HCT116 (cell line): ENCODE data around the gene SLC9A2. TPM values are rescaled to one million over a fixed set of nuclear protein-coding genes. Genes with fewer than 3 reads are reported as not detected.

ENCODE experiments used
- ATAC-seq: fragments of 200-7000 bp; cut with Tn5 transposase; 2 replicates; pipeline ENCODE4 v1.9.1; 2020; ENCODE audit warnings: mild to moderate bottlenecking, moderate library complexity
- BruUV-seq: library from RNA; stranded (reverse); fragments of 400-500 nt; replicated peaks from 2 replicates; lab custom pipeline; 2021; lab: Mats Ljungman, UMichigan
- CTCF ChIA-PET: fragments of 300-600 bp; sonication (Branson Sonifier 250); formaldehyde crosslinking; loops from one replicate; lab custom pipeline; 2021; ENCODE audit warnings: antibody characterized with exemption; lab: Charles Lee
- POLR2A ChIA-PET: fragments of 300-600, 350-600 bp; sonication (Branson Sonifier 250); formaldehyde crosslinking; loops from one replicate; lab custom pipeline; 2021; ENCODE audit warnings: antibody characterized with exemption; lab: Charles Lee
- RAD21 ChIA-PET, 2 experiments: fragments of 300-600 bp; sonication (Branson Sonifier 250); formaldehyde crosslinking; loops; one replicate each; lab custom pipeline; 2023; ENCODE audit warnings: low total read pairs in 2 of 2; ENCODE audit not compliant: uncharacterized antibody in 2 of 2, unreplicated experiment in 2 of 2, low non-redundant PET in 1 of 2; lab: Charles Lee
- DNase-seq: peaks from one replicate; pipeline ENCODE4 v3.0.0-alpha.2; 2010; ENCODE audit warnings: low read depth, low spot score
- H2AFZ ChIP-seq: fragments of 200-600 bp; shearing (Covaris generic), sonication (generic); 2 replicates; pipeline ENCODE4 v1.6.1; 2017; ENCODE audit warnings: low read depth, mixed run types, mixed read lengths, antibody characterized with exemption, low read length; ENCODE audit not compliant: poor library complexity, severe bottlenecking
- H3K27ac ChIP-seq: 2 replicates; pipeline ENCODE4 v1.5.1; 2012; ENCODE audit warnings: low read depth, low read length
- H3K27me3 ChIP-seq: fragments of 200-600 bp; sonication (generic); 2 replicates; pipeline ENCODE4 v1.6.1; 2016; ENCODE audit warnings: mixed run types, low read length, mixed read lengths; ENCODE audit not compliant: insufficient read depth
- H3K36me3 ChIP-seq, 2 experiments: fragments of 200-500 bp in 1 of 2; fragments of 200-600 bp in 1 of 2; sonication (Bioruptor generic) in 1 of 2; sonication (generic) in 1 of 2; 2 replicates each; pipeline versions ENCODE4 v1.5.1 to v1.6.1; 2014 to 2016; ENCODE audit warnings: low read length in 2 of 2, inconsistent platforms in 1 of 2, mixed read lengths in 1 of 2, mixed run types in 1 of 2; ENCODE audit not compliant: insufficient read depth in 2 of 2, control insufficient read depth in 1 of 2
- H3K4me1 ChIP-seq, 2 experiments: fragments of 200-600 bp in 1 of 2; sonication (generic) in 1 of 2; 2 replicates each; pipeline versions ENCODE4 v1.5.1 to v1.6.1; 2012 to 2017; ENCODE audit warnings: low read length in 2 of 2, inconsistent platforms in 1 of 2, mild to moderate bottlenecking in 1 of 2, mixed read lengths in 1 of 2, mixed run types in 1 of 2, moderate library complexity in 1 of 2; ENCODE audit not compliant: insufficient read depth in 2 of 2, control insufficient read depth in 1 of 2
- H3K4me2 ChIP-seq: fragments of 200-600 bp; sonication (generic); 2 replicates; pipeline ENCODE4 v1.6.1; 2017; ENCODE audit warnings: mixed run types, low read length, mixed read lengths
- H3K4me3 ChIP-seq, 2 experiments: fragments of 200-600 bp in 1 of 2; sonication (generic) in 1 of 2; replicated peaks in 1 of 2; 2 replicates each; pipeline ENCODE4 v1.5.1; 2011 to 2016; ENCODE audit warnings: low read length in 2 of 2, control low read depth in 1 of 2, low read depth in 1 of 2, mild to moderate bottlenecking in 1 of 2, mixed read lengths in 1 of 2, mixed run types in 1 of 2
- H3K79me2 ChIP-seq: fragments of 200-600 bp; sonication (generic); 2 replicates; pipeline ENCODE4 v1.6.1; 2017; ENCODE audit warnings: mild to moderate bottlenecking, mixed run types, low read length, moderate library complexity, mixed read lengths; ENCODE audit not compliant: insufficient read depth
- H3K9ac ChIP-seq: fragments of 200-600 bp; sonication (generic); 2 replicates; pipeline ENCODE4 v1.6.1; 2016; ENCODE audit warnings: low read length, mixed read lengths
- H3K9me2 ChIP-seq: fragments of 200-600 bp; sonication (generic), shearing (Covaris generic); 2 replicates; pipeline ENCODE4 v1.6.1; 2017; ENCODE audit warnings: mixed run types, mild to moderate bottlenecking, moderate library complexity; ENCODE audit not compliant: insufficient read depth
- H3K9me3 ChIP-seq, 2 experiments: fragments of 200-500 bp in 1 of 2; fragments of 200-600 bp in 1 of 2; sonication (Bioruptor generic) in 1 of 2; sonication (generic) in 1 of 2; 2 replicates each; pipeline ENCODE4 v1.6.1; 2014 to 2017; ENCODE audit warnings: low read length in 2 of 2, mixed read lengths in 2 of 2, inconsistent platforms in 1 of 2, low read depth in 1 of 2, mild to moderate bottlenecking in 1 of 2, mixed run types in 1 of 2, moderate library complexity in 1 of 2; ENCODE audit not compliant: control insufficient read depth in 1 of 2, insufficient read depth in 1 of 2
- H4K20me1 ChIP-seq: fragments of 200-600 bp; sonication (generic), shearing (Covaris generic); 2 replicates; pipeline ENCODE4 v1.6.1; 2017; ENCODE audit warnings: mixed run types, mild to moderate bottlenecking, moderate library complexity; ENCODE audit not compliant: insufficient read depth
- ATF3 ChIP-seq: IDR thresholded peaks from 2 replicates; pipeline ENCODE4 v1.6.1; 2012
- CBX3 ChIP-seq: IDR thresholded peaks from 2 replicates; pipeline ENCODE4 v1.6.1; 2012; ENCODE audit warnings: low read depth
- CTCF ChIP-seq, 3 experiments: fragments of 200-600 bp in 1 of 3; sonication (generic) in 1 of 3; IDR thresholded peaks in 2 of 3; conservative IDR thresholded peaks in 1 of 3; 2 replicates each; pipeline ENCODE4 v1.5.1; 2012 to 2017; ENCODE audit warnings: low read depth in 2 of 3, low read length in 2 of 3, antibody characterized with exemption in 1 of 3, borderline replicate concordance in 1 of 3, control low read depth in 1 of 3, mild to moderate bottlenecking in 1 of 3, mixed read lengths in 1 of 3, mixed run types in 1 of 3, moderate library complexity in 1 of 3; ENCODE audit not compliant: insufficient read depth in 1 of 3
- EGR1 ChIP-seq: IDR thresholded peaks from 2 replicates; pipeline ENCODE4 v1.6.1; 2012; ENCODE audit warnings: low read depth
- ELF1 ChIP-seq: IDR thresholded peaks from 2 replicates; pipeline ENCODE4 v1.6.1; 2012; ENCODE audit warnings: low read depth, borderline replicate concordance
- EZH2 ChIP-seq: fragments of 200-600 bp; sonication (generic); IDR thresholded peaks from 2 replicates; pipeline ENCODE4 v1.6.1; 2017; ENCODE audit warnings: antibody characterized with exemption, mixed run types
- FOSL1 ChIP-seq: IDR thresholded peaks from 2 replicates; pipeline ENCODE4 v1.6.1; 2012; ENCODE audit warnings: low read depth
- JUND ChIP-seq: IDR thresholded peaks from 2 replicates; pipeline ENCODE4 v1.6.1; 2012
- MAX ChIP-seq: IDR thresholded peaks from 2 replicates; pipeline ENCODE4 v1.6.1; 2012
- POLR2AphosphoS5 ChIP-seq: IDR thresholded peaks from 2 replicates; pipeline ENCODE4 v1.6.1; 2011; ENCODE audit warnings: mild to moderate bottlenecking, low read depth, low read length, moderate library complexity
- RAD21 ChIP-seq: IDR thresholded peaks from 2 replicates; pipeline ENCODE4 v1.6.1; 2012; ENCODE audit warnings: low read depth, mild to moderate bottlenecking
- SRF ChIP-seq: IDR thresholded peaks from 2 replicates; pipeline ENCODE4 v1.6.1; 2012; ENCODE audit warnings: low read depth
- ZNF274 ChIP-seq: fragments of 200-500 bp; sonication (Bioruptor generic); IDR thresholded peaks from 2 replicates; pipeline ENCODE4 v1.6.1; 2014; ENCODE audit warnings: mild to moderate bottlenecking, low read depth, low read length, inconsistent platforms
- intact Hi-C: fragments of 100-400 bp; cut with micrococcal nuclease; formaldehyde crosslinking; loops from 2 replicates; pipeline ENCODE4 v1.10.0; 2022
- total RNA-seq: library from RNA; stranded (reverse); gene quantifications from one replicate; pipeline ENCODE4 v1.2.1, GENCODE V29; 2021; ENCODE audit not compliant: unreplicated experiment
- TF ChIP-seq, protein P1 (sequence below): IDR thresholded peaks from 2 replicates; pipeline ENCODE4 v1.6.1; 2011; ENCODE audit warnings: mild to moderate bottlenecking, low read length, moderate library complexity; ENCODE audit not compliant: insufficient replicate concordance; ENCODE audit errors: extremely low read depth

Gene SLC9A2
- total RNA-seq, 1 experiment from 2014 or later, result 1.4 TPM

DNA sequence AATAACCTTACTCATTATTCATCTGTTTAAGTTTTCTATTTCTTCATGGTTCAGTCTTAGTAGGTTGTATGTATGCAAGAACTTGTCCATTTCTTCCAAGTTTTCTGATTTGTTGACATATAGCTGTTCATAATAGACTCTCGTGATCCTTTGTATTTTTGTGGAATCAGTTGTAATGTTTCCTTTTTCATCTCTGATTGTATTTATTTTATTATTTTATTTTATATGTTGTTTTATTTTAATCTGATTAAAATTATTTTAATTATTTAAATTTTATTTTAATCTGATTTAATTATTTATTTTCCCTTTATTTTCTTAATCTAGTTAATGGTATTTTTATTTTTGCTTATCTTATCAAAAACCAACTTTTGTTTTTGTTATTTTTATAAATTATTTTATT lies 43.5 kb upstream of the SLC9A2 start:
- ChIA-PET CTCF (no interaction called here), RAD21 (no interaction called here), POLR2A (no interaction called here)
- no peaks in the 10 kb centered on the region for H3K9me3 ChIP-seq
- H3K79me2 ChIP-seq, result no peaks in the 10 kb centered on the region
- no peak overlapping the region for H3K4me3 ChIP-seq
- TF ChIP-seq EZH2, result no peak
- TF ChIP-seq CBX3, result no peak
- TF ChIP-seq EGR1, result no peak
- no peak for TF ChIP-seq POLR2AphosphoS5
- TF ChIP-seq ELF1, result no peak
- TF ChIP-seq CTCF (IDR thresholded peaks at IDR 0.05 in 2 of 3, conservative IDR thresholded peaks at IDR 0.05 in 1 of 3; ENCODE audit: borderline replicate concordance in 1 of 3, insufficient read depth in 1 of 3, low read depth in 2 of 3, low read length in 2 of 3), result no peak
- TF ChIP-seq FOSL1, result no peak
- no peak for TF ChIP-seq ATF3
- no peak for TF ChIP-seq ZNF274
- no peak for TF ChIP-seq RAD21
- TF ChIP-seq, protein P1, sequence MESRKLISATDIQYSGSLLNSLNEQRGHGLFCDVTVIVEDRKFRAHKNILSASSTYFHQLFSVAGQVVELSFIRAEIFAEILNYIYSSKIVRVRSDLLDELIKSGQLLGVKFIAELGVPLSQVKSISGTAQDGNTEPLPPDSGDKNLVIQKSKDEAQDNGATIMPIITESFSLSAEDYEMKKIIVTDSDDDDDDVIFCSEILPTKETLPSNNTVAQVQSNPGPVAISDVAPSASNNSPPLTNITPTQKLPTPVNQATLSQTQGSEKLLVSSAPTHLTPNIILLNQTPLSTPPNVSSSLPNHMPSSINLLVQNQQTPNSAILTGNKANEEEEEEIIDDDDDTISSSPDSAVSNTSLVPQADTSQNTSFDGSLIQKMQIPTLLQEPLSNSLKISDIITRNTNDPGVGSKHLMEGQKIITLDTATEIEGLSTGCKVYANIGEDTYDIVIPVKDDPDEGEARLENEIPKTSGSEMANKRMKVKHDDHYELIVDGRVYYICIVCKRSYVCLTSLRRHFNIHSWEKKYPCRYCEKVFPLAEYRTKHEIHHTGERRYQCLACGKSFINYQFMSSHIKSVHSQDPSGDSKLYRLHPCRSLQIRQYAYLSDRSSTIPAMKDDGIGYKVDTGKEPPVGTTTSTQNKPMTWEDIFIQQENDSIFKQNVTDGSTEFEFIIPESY, result no peak
- TF ChIP-seq SRF, result no peak
- no peak for TF ChIP-seq MAX
- no peak for TF ChIP-seq JUND
- H3K27ac ChIP-seq, result no peak overlapping the region
- H3K4me1 ChIP-seq, result no peaks in the 10 kb centered on the region
- no peak overlapping the region for H3K4me2 ChIP-seq
- no peak overlapping the region for H2AFZ ChIP-seq
- no peak overlapping the region for H3K9ac ChIP-seq
- ATAC-seq, result no peak
- DNase-seq, result no peak
- no peaks in the 10 kb centered on the region for H3K36me3 ChIP-seq
- intact Hi-C loops, result no loop called here
- no TSS peak for BruUV-seq
- H4K20me1 ChIP-seq, result no peaks in the 10 kb centered on the region
- H3K9me2 ChIP-seq, result no peaks in the 10 kb centered on the region
- H3K27me3 ChIP-seq, result no peaks in the 10 kb centered on the region
